GM10248 (cell line): Measurements from ENCODE around the gene IFNL4.

Source experiments
- CTCF ChIA-PET: fragments of 300-600 bp; sonication (Branson Sonifier 250); formaldehyde crosslinking; extraction: SDS; loops from one replicate; lab custom pipeline; 2021; ENCODE audit warnings: antibody characterized with exemption; lab: Yijun Ruan, JAX
- POLR2A ChIA-PET: fragments of 350-650 bp; sonication (Branson Sonifier 250); formaldehyde crosslinking; extraction: SDS; loops from one replicate; lab custom pipeline; 2020; ENCODE audit warnings: antibody characterized with exemption; lab: Yijun Ruan, JAX
- DNase-seq: peaks from one replicate; pipeline ENCODE4 v3.0.0; 2012; ENCODE audit errors: extremely low spot score
- TF ChIP-seq, protein P1 (sequence below): IDR thresholded peaks from 2 replicates; pipeline ENCODE4 v1.5.1; 2012; ENCODE audit warnings: mild to moderate bottlenecking, low read depth; ENCODE audit errors: extremely low read depth, missing control alignments, control extremely low read depth

Gene IFNL4

DNA sequence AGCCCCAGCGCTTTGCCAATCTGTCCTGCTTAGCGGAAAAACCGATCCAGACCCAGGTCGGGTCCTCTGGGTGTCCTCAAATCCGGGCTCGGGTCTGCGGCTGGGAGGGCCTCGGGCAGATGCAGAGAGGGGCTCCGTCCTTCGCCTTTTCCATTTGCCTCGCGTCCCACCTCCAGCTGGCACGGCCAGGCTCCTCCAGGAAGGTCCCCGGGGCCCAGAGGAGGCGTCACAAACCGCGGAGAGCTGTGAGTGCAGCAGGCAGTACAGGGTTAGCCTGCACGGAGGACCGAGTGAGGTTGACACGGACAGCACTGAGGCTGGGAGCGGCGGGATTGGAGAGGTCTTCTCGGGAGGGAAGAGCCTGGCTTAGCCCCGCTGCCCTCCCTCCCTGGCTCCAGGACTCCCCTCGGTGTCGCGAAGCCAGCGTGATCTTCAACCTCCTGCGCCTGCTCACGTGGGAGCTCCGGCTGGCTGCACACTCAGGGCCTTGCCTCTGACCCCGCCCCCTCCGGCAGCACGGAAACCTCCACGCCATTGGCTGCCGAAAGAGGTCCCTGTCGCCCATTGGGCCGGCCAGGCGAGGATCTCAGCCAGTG lies 16.8 kb upstream of the IFNL4 start:
- CTCF ChIA-PET, result no interaction called here
- TF ChIP-seq, protein P1, sequence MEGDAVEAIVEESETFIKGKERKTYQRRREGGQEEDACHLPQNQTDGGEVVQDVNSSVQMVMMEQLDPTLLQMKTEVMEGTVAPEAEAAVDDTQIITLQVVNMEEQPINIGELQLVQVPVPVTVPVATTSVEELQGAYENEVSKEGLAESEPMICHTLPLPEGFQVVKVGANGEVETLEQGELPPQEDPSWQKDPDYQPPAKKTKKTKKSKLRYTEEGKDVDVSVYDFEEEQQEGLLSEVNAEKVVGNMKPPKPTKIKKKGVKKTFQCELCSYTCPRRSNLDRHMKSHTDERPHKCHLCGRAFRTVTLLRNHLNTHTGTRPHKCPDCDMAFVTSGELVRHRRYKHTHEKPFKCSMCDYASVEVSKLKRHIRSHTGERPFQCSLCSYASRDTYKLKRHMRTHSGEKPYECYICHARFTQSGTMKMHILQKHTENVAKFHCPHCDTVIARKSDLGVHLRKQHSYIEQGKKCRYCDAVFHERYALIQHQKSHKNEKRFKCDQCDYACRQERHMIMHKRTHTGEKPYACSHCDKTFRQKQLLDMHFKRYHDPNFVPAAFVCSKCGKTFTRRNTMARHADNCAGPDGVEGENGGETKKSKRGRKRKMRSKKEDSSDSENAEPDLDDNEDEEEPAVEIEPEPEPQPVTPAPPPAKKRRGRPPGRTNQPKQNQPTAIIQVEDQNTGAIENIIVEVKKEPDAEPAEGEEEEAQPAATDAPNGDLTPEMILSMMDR, result no peak
- POLR2A ChIA-PET, result interaction anchor here (0.6 kb wide), 1 partner anchor 1337 kb away, joined by 3 read pairs; no protein-coding TSS in a partner anchor
- DNase-seq, result no peak

DNA sequence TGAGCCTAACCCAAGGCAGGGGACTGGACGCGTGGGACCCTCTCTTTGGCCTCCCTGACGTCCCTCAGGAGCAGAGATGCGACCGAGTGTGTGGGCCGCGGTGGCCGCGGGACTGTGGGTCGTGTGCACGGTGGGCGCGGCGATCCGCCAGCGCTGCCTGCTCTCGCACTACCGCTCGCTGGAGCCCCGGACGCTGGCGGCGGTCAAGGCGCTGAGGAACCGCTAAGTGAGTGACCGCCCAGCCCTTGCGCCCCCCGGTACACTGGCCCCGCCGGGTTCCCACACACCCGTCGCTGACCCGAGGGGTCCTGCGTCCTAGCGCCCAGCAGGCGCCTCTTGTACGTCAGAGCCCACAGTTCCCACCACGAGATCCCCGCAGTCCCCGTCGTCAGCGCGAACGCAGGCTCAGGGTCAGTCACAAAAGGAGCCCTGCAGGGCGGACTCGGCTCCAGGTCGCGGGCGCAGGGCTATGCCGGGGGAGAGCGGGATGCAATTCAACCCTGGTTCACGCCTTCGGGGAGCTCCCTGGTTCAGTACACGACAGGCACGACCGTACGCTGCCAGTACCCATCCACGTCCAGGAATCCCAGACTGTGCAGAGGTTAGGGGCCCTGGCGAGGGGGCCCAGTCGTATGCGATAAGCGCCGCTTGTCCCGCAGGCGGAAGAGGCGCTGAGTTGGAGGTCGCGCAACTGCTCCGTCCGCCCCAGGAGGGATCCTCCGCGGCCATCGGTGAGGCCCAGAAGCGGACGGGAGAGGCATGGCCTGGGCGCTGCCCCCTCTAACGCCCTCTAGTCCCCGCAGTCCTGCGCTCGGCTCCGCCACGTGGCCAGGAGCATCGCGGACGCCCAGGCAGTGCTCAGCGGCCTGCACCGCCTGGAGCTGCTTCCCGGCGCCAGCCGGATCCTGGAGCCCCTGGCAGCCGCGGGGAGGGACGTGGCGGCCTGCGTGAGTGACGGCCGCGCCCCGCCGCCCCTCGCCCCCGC lies 15.9 kb upstream of the IFNL4 start:
- POLR2A ChIA-PET, result no interaction called here
- TF ChIP-seq, protein P1, result no peak
- no peak for DNase-seq
- CTCF ChIA-PET, result no interaction called here

DNA sequence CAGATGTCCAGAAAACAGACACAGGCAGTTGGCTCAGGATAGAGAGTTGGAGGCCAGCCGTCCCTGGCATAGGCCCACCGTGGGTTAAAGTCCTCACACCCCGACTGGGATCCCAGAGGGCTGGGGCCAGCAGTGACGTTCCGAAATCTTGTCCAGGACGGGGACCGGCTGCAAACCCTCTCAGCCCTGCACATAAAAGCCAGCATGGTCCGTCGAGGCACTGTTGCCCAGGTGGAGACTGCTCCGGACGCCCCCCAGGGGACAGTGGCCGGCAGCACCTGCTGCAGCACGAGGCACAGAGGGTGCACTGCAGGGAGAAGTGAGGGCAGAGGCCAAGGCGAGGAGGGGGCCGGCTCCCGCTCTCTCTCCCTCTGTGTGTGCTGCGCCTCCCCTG lies 15.3 kb upstream of the IFNL4 start:
- TF ChIP-seq, protein P1, result no peak
- no peak for DNase-seq
- POLR2A ChIA-PET, result no interaction called here
- CTCF ChIA-PET, result no interaction called here

DNA sequence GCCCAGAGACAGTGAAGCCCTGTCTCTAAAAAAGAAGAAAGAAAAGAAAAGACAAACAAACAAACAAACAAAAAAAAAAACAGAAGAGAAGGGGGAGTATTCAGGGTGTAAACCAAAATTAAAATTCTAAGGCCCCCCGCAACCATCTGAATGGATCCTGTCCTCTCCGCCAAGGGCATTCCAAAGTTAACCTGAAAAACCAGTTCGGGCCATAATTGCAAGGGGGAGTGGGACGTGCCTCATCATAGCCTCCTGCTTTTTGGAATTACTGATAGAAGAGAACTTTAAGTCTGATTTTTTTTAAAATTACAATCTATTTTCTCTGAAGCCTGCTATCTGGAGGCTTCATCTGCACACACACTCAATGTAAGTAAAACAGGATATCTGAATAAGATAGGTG lies 13.8 kb upstream of the IFNL4 start:
- ChIA-PET POLR2A (no interaction called here), CTCF (no interaction called here)
- TF ChIP-seq, protein P1, result no peak
- no peak for DNase-seq

DNA sequence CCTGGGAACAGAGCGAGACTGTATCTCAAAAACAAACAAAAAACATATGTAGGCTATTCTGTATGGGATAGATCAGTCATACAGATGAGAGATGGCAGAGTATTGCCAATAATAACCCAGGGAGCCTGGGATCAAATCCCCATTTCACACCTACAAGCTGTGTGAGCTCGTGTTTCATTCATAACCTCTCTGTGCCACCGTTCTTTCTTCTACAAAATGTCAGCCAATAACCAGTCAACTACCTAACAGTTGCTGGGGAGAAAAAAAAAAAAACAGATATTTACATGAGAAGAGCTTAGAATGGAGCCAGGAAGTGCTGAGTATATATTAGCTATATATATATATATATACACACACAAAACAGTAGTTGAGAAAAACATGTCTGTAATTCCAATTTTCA lies 13.0 kb upstream of the IFNL4 start:
- ChIA-PET POLR2A (no interaction called here), CTCF (no interaction called here)
- no peak for DNase-seq
- TF ChIP-seq, protein P1, result no peak

DNA sequence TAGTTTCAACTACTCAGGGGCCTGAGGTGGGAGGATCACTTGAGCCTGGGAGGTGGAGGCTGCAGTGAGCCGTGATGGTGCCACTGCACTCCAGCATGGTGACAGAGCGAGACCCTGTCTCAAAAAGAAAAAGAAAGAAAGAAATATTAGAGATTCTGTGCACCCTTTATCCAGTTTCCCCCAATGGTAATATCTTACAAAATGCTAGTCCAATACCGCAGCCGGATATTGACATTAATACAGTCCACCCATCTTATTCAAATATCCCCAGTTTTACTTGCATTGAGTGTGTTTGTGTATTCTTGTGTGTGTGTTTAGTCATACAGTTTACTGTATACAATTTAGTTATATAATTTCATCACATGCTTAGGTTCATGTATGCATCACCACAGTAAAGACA lies 8.6 kb upstream of the IFNL4 start:
- no peak for DNase-seq
- POLR2A ChIA-PET, result no interaction called here
- TF ChIP-seq, protein P1, result no peak
- CTCF ChIA-PET, result no interaction called here
